GM23248 (cell line): ENCODE data around the gene KREMEN1.

Experiments
- EZH2 ChIP-seq: fragments of 200-600 bp; sonication (generic); IDR thresholded peaks from 2 replicates; pipeline ENCODE4 v1.6.1; 2018; ENCODE audit warnings: antibody characterized with exemption, mild to moderate bottlenecking; ENCODE audit not compliant: insufficient read depth, poor library complexity, severe bottlenecking
- EZH2phosphoT487 ChIP-seq: fragments of 200-600 bp; sonication (generic); IDR thresholded peaks from 2 replicates; pipeline ENCODE4 v1.6.1; 2018; ENCODE audit warnings: antibody characterized with exemption, moderate library complexity, mild to moderate bottlenecking, low read depth; ENCODE audit not compliant: insufficient read depth

DNA sequence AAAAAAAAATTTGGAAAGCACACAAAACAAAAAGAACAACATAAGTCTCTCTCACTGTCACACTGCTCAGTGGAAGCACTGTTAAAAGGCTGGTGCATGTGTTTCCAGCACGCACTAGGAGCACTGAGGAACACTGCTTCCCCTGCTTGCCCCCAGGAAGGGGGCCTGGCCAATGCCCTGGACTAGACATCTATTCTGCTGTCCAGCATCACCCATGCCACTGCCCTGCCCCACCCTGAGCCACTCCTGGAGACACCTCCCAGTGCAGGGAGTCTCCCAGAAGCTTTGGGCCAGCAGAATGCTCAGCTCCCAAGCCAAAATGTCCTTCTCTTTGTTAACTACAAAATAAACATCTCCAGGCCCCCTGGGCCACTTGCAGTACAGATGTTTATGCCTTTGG, 83.1 kb downstream of the KREMEN1 start:
- TF ChIP-seq EZH2 (no peak), EZH2phosphoT487 (no peak)
